HG02571 (cell line): ENCODE data around the gene SLC5A6.
"Not testable (repeated sequence)": the region's sequence is repeated elsewhere in the genome, so short reads cannot be mapped to it uniquely, and the experiment has no call there.

Source experiments
- ATAC-seq: cut with Tn5 transposase; IDR thresholded peaks from one replicate; pipeline ENCODE4 v1.9.1; 2021; ENCODE audit warnings: mild to moderate bottlenecking, moderate library complexity; ENCODE audit not compliant: unreplicated experiment

The SLC5A6 gene

DNA sequence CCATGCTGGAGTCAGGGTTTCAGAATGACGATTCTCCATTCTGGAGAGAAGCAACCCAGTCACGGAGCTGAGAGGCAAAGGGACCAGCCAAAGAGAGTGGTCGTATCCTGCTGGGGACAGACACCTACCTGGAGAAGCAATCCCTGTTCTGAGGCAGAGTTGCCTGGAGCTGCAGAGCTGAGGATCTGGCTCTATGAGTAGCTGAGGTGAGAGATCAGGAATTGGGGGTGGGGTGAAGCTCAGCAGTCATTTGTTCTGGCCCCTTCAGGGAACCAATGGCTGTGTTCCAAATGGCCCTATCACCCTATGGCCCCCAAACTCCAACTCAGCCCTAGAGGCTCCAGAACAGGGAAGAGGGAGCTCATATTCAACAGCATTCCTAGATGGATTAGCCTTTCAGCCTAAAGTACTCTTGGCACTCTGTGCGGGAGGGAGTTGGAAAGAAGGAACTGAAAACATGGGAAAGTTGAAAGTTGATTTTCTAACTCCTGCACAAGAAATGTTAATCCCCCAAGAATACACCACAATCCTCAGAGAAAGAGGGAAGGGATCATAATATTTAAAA lies 3.5 kb downstream of the SLC5A6 start:
- ATAC-seq: no peak

DNA sequence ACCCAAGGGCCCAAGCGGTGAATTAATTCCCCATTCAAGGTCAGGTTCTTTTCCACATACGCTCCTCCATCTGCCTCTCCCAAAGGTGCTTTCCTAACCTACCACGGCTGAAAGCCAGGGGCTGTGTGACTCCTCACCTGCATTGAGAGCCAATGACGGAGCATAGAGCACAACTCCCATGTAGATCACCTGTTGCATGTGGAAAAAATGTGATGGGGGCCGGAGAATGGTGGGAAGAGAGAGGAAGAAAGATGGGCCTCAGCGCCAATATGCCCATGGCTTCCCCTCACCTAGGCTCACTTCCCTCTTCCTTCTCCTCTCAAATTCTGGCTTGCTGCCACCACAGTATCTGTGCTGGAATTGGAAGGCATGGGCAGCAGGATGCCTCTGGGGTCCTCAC lies 5.7 kb downstream of the SLC5A6 start:
- no peak for ATAC-seq

DNA sequence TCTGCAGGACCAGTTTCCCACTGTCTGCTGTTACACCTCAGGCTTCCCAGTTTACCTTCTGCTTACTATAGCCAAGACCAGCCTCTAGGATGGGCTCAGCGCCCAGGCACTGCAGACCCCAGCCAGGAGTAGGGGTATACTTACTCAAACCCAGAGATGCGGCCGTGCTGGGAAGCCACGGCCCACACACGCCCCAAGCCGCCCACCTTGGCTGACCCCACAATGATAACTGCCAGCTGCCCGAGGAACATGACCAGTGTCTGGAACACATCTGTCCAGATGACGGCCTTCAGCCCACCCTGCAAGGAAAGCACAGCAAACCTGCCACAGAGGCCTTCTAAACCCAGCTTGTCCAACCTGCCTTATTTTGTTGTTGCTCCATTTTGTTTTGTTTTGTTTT lies 6.9 kb downstream of the SLC5A6 start:
- ATAC-seq: no peak

DNA sequence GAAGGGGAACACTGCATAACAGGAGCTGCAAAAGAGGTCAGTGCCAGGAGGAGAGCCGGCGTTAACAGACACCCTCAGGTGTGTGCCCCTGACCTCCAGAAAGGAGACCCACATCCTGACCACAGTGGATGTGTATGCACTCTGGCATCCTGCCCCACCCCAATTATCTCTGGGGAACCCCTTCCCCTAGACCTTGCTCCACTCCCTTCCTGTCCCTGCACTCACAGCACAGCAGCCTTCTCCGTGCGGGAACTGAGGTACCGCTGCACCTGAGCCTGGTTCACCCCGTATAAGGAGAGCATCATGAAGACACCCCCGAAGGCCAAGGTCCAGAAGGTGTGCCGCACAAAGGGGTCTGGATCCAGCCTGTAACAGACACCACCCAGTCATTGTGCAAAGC lies 7.5 kb downstream of the SLC5A6 start:
- no peak for ATAC-seq

DNA sequence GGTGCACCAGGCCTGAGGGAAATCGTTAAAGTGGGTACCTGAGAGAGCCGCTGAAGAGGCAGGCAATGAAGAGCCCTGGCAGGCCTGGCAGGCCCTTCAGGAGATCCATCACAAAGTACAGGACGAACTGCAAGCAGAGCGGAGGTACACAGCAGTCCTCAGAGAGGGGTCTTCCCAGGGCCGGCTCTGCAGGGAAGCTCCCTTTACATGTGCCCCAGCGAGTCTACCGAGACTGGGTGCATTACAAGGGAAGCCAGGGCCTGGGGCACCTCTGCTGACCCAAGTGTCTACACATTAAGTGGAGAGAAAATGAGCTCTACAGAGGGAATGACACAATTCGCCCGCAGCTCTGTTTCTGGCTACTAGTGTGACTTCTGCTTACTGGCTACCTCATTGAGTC lies 8.3 kb downstream of the SLC5A6 start:
- ATAC-seq: no peak

DNA sequence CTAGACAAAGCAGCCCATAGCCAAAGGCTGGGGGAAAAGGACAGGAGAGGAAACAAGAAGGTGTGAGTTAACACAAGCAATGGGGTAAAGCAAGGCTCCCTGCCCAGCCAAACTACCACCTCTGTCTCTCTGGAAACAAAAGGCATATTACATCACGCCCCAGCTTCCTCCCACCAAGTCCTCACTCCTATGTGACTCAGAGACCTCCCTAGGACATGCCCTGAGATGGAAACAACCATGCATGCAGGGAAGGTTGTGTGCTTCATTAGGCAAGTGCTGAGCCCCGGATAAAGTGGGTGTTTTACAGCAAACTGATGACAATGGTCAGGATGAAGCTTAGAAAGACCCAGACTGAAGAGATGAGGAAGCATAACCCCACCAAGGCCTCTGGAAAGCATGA lies 9.2 kb downstream of the SLC5A6 start:
- no peak for ATAC-seq

DNA sequence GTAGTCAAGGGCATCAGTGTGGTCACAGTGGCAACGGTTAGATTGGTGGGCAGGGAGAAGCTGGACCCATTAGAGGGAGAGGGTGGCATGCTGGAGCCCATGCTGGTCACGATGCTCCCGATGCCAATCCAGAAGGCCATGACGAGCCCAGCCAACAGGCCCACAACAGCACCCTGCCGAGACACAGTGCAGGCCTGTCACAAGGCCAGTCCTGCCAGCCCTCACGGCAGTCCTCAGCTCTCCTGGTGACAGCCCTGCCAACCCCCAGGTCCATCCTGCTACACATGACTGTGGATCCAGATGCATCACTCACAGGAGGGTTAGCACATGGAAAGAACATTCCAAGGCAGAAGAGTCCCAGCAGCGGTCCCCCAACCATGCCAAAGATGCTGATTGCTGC lies 10.4 kb downstream of the SLC5A6 start:
- no peak for ATAC-seq

DNA sequence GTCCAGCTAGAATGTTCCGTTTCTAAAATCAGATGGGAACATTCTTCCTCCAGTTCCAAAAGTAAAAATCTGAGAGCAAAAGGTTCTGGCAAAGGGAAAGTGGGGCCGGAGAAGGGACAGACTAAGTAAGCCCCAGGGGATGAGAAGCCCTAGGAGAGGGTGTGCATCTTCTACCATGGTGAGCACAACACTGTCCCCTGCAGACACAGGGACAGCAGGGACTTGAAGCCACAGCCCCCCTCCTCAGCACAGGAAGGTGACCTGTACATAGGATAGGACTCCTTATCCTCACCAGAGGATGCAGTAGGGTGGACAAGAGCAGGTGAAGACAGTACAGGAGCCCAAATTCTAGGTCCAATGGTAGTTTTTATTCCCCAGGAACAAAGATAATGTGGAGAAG lies 12.8 kb downstream of the SLC5A6 start:
- ATAC-seq: no peak

DNA sequence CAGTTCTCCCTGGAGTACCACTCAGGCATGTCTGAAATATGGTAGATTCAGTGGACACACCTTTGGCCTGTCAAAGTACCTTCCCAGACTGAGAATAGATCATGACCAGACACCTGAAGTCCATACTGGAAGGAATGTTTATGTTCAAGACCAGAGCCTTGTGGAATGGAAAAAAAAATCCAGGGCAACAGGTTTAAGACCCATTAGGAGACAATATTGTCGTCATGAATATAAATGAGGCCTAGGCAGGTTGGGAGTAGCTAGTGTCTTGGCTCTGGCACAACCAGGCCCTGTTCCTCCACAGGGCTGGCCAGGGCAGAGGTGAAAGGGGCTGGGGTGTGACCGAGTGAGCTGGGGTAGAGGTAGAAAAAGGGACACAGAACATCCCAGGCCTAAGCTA lies 13.4 kb downstream of the SLC5A6 start:
- no peak for ATAC-seq

DNA sequence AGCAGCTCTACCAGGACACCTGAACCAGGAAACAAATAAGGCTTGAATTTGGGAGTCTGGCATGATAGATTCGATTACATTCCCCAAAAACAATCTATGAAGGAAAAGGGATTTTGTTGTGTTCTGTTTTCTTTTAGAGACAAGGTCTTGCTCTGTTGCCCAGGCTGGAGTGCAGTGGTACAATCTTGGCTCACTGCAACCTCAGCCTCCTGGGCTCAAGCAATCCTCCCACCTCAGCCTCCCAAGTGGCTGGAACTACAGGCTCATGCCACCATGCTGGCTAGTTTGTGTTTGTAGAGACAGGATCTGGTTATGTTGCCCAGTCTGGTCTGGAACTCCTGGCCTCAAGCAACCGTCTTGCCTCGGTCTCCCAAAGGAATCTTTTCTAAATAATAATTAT lies 14.0 kb downstream of the SLC5A6 start:
- ATAC-seq: not testable (repeated sequence)

DNA sequence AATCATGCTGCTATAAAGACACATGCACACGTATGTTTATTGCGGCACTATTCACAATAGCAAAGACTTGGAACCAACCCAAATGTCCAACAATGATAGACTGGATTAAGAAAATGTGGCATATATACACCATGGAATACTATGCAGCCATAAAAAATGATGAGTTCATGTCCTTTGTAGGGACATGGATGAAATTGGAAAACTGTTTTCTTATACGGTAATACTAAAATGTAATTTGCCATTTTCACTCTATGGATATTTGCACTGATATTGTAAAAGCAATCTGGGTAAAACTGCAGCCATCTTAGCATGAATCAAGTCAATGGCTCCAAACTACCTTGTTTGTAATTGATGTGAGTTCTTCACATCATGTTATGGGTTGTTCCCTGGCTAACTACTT lies 16.3 kb downstream of the SLC5A6 start:
- ATAC-seq: not testable (repeated sequence)

DNA sequence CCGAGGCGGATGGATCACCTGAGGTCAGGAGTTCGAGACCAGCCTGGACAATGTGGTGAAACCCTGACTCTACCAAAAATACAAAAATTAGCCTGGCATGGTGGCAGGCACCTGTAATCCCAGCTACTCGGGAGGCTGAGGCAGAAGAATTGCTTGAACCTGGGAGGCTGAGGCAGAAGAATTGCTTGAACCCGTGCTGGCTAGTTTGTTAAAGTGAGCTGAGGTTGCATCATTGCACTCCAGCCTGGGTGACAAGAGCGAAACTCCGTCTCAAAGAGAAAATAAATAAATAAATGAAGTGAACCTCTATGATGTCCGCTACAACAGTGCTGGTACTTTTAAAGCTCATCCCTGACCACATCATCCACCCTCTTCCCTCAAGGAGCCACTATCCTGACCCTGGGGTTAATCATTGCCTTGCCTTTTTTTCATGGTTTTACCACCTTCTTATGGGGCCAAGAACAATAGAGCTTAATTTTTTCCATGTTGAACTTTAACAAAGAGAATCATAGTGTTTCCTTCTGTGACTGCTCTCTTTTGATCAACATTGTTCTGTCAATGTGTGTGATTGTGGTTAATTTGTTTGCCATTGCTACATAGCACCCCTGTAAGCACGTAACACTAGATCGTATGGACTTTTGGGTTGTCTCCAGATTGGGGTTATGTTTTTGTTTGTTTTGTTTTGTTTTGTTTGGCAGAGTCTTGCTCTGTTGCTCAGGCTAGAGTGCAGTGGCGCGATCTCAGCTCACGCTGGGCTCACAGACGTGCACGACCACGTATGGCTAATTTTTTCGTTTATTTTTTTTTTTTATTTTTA lies 17.3 kb downstream of the SLC5A6 start:
- ATAC-seq: no peak

DNA sequence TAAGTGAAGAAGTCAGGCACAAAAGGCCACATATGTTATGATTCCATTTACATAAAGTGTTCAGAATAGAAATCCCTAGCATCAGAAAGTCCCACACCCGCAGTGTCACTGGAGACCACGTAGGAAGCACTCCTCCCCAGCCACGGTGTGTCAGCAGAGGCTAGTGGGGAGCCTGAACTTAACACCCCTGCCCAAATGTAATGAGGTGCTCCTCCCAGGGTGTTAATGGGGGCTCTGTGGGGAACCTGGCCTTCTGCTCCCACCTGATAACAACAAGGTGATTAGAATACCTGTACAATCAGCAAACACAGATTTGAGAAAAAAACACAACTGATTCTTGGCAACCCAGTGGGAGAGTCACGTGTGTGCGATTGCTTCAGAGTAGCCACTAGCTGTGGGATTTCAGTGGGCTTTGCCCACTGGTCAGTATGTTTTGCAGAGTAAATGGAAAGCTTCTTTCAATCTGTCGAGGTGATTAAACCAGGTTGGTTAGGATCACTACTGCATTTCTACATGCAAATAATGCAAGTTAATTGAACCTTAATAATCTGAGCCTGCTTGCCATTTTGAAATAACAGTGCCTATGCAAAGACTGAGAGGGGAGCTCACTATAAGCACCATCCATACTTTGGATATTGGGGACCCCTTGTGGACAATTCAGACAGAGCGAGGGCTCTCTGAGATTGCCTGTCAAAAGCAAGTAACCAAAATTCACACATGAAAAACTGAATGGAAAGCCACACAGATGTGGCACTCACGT lies 20.8 kb downstream of the SLC5A6 start:
- ATAC-seq: no peak

DNA sequence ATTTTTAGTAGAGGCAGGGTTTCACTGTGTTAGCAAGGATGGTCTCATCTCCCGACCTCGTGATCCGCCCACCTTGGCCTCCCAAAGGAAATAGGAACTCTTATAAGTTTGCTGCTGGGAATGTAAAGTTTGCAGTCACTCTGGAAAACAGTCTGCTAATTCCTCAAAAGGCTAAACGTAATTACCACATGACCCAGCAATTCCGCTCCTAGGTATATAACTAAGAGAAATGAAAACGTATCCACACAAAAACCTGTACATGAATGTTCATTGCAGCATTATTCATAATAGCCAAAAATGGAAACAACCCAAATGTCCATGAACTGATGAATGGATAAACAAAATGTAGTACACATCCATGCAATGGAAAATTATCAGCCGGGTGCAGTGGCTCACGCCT lies 22.1 kb downstream of the SLC5A6 start:
- no peak for ATAC-seq

DNA sequence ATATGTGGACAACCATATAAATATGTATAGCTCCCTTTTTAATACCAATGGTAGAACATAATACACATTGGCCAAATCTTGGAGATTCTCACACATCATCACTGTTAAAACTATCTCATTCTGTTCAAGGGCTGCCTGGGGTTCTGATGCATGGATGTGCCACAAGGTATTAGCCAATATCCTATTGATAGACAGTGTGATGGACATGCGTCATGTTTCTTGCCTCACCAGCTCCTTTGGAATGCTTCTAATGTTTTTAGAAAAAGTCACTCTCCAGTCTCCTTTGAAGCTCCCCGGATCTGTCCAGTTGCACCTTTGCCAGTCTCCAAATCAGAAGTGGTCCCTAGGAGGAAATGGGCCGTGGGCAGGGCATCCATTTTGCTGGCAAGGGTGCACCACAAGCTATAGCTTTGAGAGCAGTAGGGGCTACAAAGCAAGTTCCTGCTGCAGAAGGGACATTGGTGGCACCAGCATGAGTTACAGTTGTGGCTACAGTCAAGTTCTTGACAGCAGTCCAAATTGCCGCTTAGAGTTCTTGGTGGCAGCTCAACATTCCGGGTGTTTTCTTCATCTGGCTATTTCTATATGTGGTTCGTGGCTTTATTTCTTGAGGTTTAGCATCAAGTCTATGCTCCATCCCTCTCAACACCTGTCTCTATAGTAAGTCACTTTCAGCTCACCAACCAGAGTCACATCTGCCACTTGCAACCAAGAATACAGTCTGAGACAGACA lies 25.3 kb downstream of the SLC5A6 start:
- no peak for ATAC-seq

DNA sequence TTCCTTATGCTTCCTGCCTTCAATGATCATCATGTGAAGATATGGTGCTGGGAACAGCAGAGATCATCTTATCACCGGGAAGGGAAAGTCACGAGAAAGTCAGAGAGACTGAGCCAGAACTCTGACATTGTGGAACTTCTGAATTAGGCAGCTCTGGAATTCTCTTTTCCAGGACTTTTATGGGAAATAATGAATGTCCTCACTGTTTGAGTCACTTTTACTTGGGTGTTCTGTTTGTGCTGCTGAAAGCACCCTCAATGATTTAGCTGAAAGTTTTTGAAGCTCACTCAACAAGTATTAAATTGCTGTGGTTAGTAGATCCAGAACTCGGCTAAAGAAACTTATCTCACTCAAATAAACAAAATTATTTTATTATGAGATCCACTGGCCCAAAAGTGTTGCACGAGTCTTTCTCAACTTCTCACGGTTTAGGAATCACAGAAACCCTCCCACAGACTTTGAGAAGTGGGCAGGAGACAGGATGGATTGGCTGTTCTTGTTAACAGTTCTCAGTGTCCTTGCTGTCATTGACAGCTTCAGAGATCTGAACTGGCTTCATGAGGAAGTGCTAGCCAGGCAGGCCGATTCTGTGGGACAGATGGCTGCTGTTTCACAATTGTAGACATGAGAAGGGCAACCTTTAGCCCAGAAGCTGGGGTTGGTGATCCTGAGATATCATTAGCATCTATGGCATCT lies 26.6 kb downstream of the SLC5A6 start:
- no peak for ATAC-seq

DNA sequence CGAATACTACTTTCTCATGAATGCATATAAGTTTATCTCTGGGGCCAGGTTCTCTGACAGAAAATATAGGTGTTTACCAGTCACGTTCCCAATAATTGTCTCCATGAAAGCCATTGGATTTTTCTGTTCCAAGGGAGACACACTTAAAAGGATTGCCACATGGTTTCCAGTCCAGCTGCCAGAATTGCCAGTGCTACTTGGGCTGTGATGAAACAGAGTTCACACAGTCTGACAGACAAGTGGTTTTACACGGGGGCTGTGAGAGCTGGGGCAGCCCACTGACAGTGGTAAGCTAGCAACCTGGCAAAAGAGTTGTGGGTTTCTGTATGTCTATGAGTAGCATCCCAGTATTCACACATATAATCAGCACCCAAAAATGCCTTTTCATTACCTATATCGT lies 28.0 kb downstream of the SLC5A6 start:
- no peak for ATAC-seq

DNA sequence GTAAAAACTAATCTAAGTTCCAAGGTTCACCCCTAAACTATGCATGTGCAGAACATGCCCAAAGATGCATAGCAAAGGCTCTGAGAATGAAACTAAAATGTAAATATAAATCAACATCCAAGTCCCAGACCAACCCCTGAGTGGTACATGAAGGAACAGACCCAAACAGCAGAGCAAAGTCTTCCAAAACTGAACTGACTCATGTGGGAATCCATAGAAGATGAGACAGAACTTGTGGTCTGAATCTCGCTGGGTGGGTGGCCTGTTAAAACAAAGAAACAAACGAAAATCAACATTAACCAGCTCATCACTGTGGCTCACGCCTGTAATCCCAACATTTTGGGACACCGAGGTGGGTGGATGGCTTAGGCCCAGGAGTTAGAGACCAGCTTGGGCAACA lies 29.7 kb downstream of the SLC5A6 start:
- ATAC-seq: no peak

DNA sequence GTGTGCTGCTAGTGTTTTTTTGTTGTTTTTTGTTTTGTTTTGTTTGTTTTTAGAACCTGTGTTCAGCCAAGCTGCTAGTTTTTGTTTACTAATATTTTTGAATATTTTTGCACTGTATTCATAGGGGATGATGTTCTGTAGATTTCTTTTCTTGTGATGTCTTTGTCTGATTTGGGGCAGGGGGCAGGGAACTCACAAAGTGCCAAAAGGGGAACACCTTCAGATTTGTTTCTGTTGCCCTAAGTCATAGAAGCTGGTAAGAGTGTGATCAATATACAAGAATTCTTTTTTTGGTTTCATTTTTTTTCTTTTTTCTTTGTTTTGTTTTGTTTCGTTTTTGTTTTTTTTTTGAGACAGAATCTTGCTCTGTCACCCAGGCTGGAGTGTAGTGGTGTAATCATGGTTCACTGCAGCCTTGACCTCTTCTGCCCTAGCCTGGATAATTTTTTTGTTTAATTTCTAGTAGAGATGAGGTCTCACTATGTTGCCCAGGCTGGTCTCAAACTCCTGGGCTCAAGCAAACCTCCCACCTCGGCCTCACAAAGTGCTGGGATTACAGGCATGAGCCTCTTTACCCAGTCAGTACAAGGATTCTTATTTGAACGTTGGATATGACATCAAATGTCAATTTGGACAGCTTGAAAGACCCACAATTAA lies 32.6 kb downstream of the SLC5A6 start:
- ATAC-seq: no peak

DNA sequence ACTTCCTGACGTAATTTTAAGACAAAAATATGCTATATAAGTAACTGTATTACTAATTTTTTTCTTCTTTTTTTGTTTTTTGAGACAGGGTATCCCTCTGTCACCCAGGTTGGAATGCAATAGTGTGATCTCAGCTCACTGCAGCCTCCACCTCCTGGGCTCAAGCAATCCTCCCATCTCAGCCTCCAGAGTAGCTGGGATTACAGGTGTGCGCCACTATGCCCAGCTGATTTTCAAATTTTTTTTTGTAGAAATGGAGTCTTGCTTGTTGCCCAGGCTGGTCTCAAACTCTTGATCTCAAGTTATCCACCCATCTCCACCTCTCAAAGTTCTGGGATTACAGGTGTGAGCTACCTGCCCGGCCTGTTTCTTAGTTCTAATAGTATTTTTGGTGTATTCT lies 33.6 kb downstream of the SLC5A6 start:
- no peak for ATAC-seq
